RWPE2 (cell line): ENCODE data around the gene IQGAP3.

ENCODE experiments used
- ATAC-seq: fragments of 200-7000 bp; cut with Tn5 transposase; 3 replicates; pipeline ENCODE4 v1.9.1; 2021; ENCODE audit warnings: low read depth
- DNase-seq: peaks from one replicate; pipeline ENCODE4 v3.0.0-alpha.2; 2020; ENCODE audit warnings: low spot score
- H3K27ac ChIP-seq: fragments of 450-650 bp; 2 replicates; pipeline ENCODE4 v1.5.1; 2017; ENCODE audit warnings: mild to moderate bottlenecking; ENCODE audit not compliant: poor library complexity, severe bottlenecking
- H3K27me3 ChIP-seq: fragments of 250-450 bp; sonication (Bioruptor Pico); 2 replicates; pipeline ENCODE4 v1.5.1; 2021; ENCODE audit warnings: mild to moderate bottlenecking, moderate library complexity; ENCODE audit not compliant: insufficient read depth, poor library complexity, severe bottlenecking
- H3K36me3 ChIP-seq: fragments of 250-450 bp; sonication (Bioruptor Pico); 2 replicates; pipeline ENCODE4 v1.5.1; 2020; ENCODE audit warnings: low read depth, mild to moderate bottlenecking, moderate library complexity
- H3K4me1 ChIP-seq: fragments of 250-450 bp; sonication (Bioruptor Pico); 2 replicates; pipeline ENCODE4 v1.5.1; 2021; ENCODE audit warnings: mild to moderate bottlenecking, moderate library complexity; ENCODE audit not compliant: insufficient read depth, poor library complexity, severe bottlenecking
- H3K4me3 ChIP-seq: fragments of 250-450 bp; sonication (Bioruptor Pico); 2 replicates; pipeline ENCODE4 v1.5.1; 2021; ENCODE audit warnings: mild to moderate bottlenecking, moderate library complexity; ENCODE audit not compliant: severe bottlenecking
- H3K9me3 ChIP-seq: fragments of 250-450 bp; sonication (Bioruptor Pico); 2 replicates; pipeline ENCODE4 v1.5.1; 2021; ENCODE audit warnings: mild to moderate bottlenecking, moderate library complexity; ENCODE audit not compliant: severe bottlenecking
- CTCF ChIP-seq: fragments of 450-650 bp; IDR thresholded peaks from one replicate; pipeline ENCODE4 v1.5.1; 2017; ENCODE audit warnings: mild to moderate bottlenecking, moderate library complexity; ENCODE audit not compliant: poor library complexity, severe bottlenecking

IQGAP3 gene

GRCh38 chr1:156538711-156539440, 33.5 kb downstream of the IQGAP3 start:
- Histone ChIP-seq H3K27me3 (no peaks in the 10 kb centered on the region), H3K4me3 (no peak overlapping the region), H3K27ac (no peak overlapping the region), H3K9me3 (no peaks in the 10 kb centered on the region), H3K4me1 (no peaks in the 10 kb centered on the region), H3K36me3 (peaks cover 64% of the 10 kb centered on the region)
- DNase-seq (no peak), ATAC-seq (no peak)
- TF ChIP-seq CTCF: no peak

- H3K4me3 ChIP-seq: no peak overlapping the region
- no peaks in the 10 kb centered on the region for H3K27me3 ChIP-seq
- no peak overlapping the region for H3K27ac ChIP-seq
- H3K36me3 ChIP-seq: peaks cover 60% of the 10 kb centered on the region
- DNase-seq (no peak), ATAC-seq (no peak)
- TF ChIP-seq CTCF: no peak
- no peaks in the 10 kb centered on the region for H3K4me1 ChIP-seq
- H3K9me3 ChIP-seq: no peaks in the 10 kb centered on the region
These were observed 35.3 kb downstream of the IQGAP3 start for GRCh38 chr1:156537027-156537426.

GRCh38 chr1:156534424-156535060, 37.8 kb downstream of the IQGAP3 start:
- DNase-seq (no peak), ATAC-seq (no peak)
- H3K4me1 ChIP-seq: no peaks in the 10 kb centered on the region
- H3K9me3 ChIP-seq: no peaks in the 10 kb centered on the region
- no peak for TF ChIP-seq CTCF
- no peaks in the 10 kb centered on the region for H3K27me3 ChIP-seq
- peaks cover 66% of the 10 kb centered on the region for H3K36me3 ChIP-seq
- H3K4me3 ChIP-seq: no peak overlapping the region
- H3K27ac ChIP-seq: no peak overlapping the region

- Histone ChIP-seq H3K9me3 (no peaks in the 10 kb centered on the region), H3K4me1 (no peaks in the 10 kb centered on the region), H3K27me3 (no peaks in the 10 kb centered on the region), H3K27ac (no peak overlapping the region), H3K36me3 (peaks cover 66% of the 10 kb centered on the region), H3K4me3 (no peak overlapping the region)
- no peak for TF ChIP-seq CTCF
- DNase-seq (no peak), ATAC-seq (no peak)
These were observed 38.7 kb downstream of the IQGAP3 start for GRCh38 chr1:156533568-156534220.

- no peaks in the 10 kb centered on the region for H3K9me3 ChIP-seq
- H3K27me3 ChIP-seq: no peaks in the 10 kb centered on the region
- DNase-seq (no peak), ATAC-seq (no peak)
- no peak for TF ChIP-seq CTCF
- no peaks in the 10 kb centered on the region for H3K4me1 ChIP-seq
- no peak overlapping the region for H3K27ac ChIP-seq
- H3K4me3 ChIP-seq: no peak overlapping the region
- H3K36me3 ChIP-seq: peaks cover 73% of the 10 kb centered on the region
These were observed 40.0 kb downstream of the IQGAP3 start for GRCh38 chr1:156532374-156532773.
